Stimulated activated naive CD8-positive, alpha-beta T cell treated with anti-CD3 and anti-CD28 coated beads, Interleukin-15, Interleukin-2, amounts not matched to agents 100 ng/mL and 50 ng/mL, for 24 hours (primary cell): ENCODE measurements around the gene ASL.
"Not testable (repeated sequence)": the region's sequence is repeated elsewhere in the genome, so short reads cannot be mapped to it uniquely, and the experiment has no call there.

Experiments
- H3K27ac Mint-ChIP-seq: one replicate; pipeline ENCODE4 v1.8.0; 2021; ENCODE audit warnings: mild to moderate bottlenecking, mixed read lengths
- H3K27me3 Mint-ChIP-seq: one replicate; pipeline ENCODE4 v1.8.0; 2021; ENCODE audit warnings: mixed read lengths
- H3K36me3 Mint-ChIP-seq: one replicate; pipeline ENCODE4 v1.8.0; 2021; ENCODE audit warnings: low read depth, mixed read lengths
- H3K4me1 Mint-ChIP-seq: one replicate; pipeline ENCODE4 v1.8.0; 2021; ENCODE audit warnings: low read depth, mixed read lengths
- H3K4me3 Mint-ChIP-seq: one replicate; pipeline ENCODE4 v1.8.0; 2021; ENCODE audit warnings: mild to moderate bottlenecking, mixed read lengths
- H3K9me3 Mint-ChIP-seq: one replicate; pipeline ENCODE4 v1.8.0; 2021; ENCODE audit warnings: mixed read lengths

The ASL gene

GRCh38 chr7:66054063-66054462, 21.6 kb upstream of the ASL start:
- Mint-ChIP-seq H3K4me3 (no peak overlapping the region), H3K9me3 (no peaks in the 10 kb centered on the region), H3K4me1 (no peaks in the 10 kb centered on the region), H3K27me3 (no peaks in the 10 kb centered on the region), H3K36me3 (no peaks in the 10 kb centered on the region), H3K27ac (no peak overlapping the region)

DNA sequence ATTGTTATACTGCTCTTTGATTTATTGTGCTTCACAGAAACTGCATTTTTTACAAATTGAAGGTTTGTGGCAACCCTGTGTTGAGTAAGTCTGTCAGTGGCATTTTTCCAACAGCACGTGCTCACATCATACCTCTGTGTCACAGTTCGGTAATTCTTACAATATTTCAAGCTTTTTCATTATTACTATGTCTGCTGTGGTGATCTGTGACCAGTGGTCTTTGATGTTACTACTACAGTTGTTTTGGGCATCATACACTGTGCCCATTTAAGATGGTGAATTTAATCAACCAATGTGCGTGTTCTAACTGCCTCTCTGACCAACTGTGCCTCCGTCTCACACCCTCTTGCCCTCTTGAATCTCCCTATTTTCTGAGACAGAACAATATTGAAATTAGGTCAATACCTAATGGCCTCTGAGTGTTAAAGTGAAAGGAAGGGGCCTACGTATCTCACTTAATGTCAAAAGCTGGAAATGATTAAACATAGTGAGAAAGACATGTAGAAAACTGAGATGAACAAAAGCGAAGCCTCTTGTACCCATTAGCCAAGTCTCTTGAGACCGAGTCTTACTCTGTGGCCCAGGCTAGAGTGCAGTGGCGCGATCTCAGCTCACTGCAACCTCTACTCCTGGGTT, 20.2 kb upstream of the ASL start:
- H3K27ac Mint-ChIP-seq: no peak overlapping the region
- no peak overlapping the region for H3K4me3 Mint-ChIP-seq
- H3K36me3 Mint-ChIP-seq: no peaks in the 10 kb centered on the region
- no peaks in the 10 kb centered on the region for H3K9me3 Mint-ChIP-seq
- no peaks in the 10 kb centered on the region for H3K27me3 Mint-ChIP-seq
- H3K4me1 Mint-ChIP-seq: no peaks in the 10 kb centered on the region

- H3K9me3 Mint-ChIP-seq: no peaks in the 10 kb centered on the region
- no peak overlapping the region for H3K27ac Mint-ChIP-seq
- H3K4me1 Mint-ChIP-seq: no peaks in the 10 kb centered on the region
- H3K36me3 Mint-ChIP-seq: no peaks in the 10 kb centered on the region
- H3K4me3 Mint-ChIP-seq: no peak overlapping the region
- no peaks in the 10 kb centered on the region for H3K27me3 Mint-ChIP-seq
These were observed 14.8 kb upstream of the ASL start for GRCh38 chr7:66060796-66061195.

DNA sequence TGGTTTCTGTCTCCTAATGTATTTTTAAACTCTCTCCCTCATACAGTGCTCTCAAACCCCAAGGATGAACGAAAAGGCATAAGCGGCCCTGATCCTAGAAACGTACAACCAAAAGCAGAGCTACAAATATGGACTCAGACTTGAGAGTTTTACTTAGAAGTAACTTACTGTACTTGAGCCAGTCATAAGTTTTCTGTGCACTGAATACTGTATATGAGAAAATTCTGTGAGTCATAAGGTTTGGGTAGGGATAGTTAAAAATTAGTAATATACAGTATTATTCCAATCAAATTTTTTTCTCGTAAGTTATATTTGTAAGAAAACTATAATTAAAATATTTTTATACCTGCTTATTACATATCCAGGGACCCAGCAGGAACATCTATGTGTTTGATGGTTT, 5.9 kb upstream of the ASL start:
- Mint-ChIP-seq H3K36me3 (no peaks in the 10 kb centered on the region), H3K27ac (no peak overlapping the region), H3K4me3 (no peak overlapping the region)

DNA sequence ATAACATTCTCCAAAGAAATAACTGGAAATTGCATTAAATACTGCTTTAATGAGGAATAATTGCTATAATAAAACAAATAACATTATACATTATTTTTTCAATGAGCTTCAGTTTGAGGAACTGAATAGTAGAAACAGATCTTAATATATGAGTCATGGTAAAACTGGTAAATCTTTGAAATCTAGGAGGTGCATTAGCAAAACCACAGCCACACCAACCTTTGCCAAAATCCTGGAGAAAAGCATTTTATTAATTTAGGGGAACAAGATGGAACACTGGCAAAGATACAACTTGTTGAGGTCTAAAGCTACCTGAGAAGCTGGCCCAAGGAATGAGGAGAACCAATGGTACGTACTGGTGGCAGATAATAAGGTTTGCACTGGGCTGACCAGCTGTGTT, 5.4 kb upstream of the ASL start:
- Mint-ChIP-seq H3K4me1 (peaks cover 2% of the 10 kb centered on the region), H3K4me3 (no peak overlapping the region), H3K36me3 (no peaks in the 10 kb centered on the region), H3K27me3 (no peaks in the 10 kb centered on the region), H3K27ac (no peak overlapping the region), H3K9me3 (peaks cover 4% of the 10 kb centered on the region)

More for the DNA sequence above, 5.9 kb upstream of the ASL start:
- H3K9me3 Mint-ChIP-seq: peaks cover 4% of the 10 kb centered on the region
- no peaks in the 10 kb centered on the region for H3K4me1 Mint-ChIP-seq
- H3K27me3 Mint-ChIP-seq: no peaks in the 10 kb centered on the region

- not testable (repeated sequence) for H3K27me3 Mint-ChIP-seq, H3K4me3 Mint-ChIP-seq, H3K27ac Mint-ChIP-seq, H3K9me3 Mint-ChIP-seq, H3K36me3 Mint-ChIP-seq
- H3K4me1 Mint-ChIP-seq: peaks cover 15% of the 10 kb centered on the region
These were observed 3.4 kb upstream of the ASL start for GRCh38 chr7:66072208-66072607.

- no peaks in the 10 kb centered on the region for H3K9me3 Mint-ChIP-seq
These were observed 1.1 kb downstream of the ASL start for GRCh38 chr7:66076462-66077329.

DNA sequence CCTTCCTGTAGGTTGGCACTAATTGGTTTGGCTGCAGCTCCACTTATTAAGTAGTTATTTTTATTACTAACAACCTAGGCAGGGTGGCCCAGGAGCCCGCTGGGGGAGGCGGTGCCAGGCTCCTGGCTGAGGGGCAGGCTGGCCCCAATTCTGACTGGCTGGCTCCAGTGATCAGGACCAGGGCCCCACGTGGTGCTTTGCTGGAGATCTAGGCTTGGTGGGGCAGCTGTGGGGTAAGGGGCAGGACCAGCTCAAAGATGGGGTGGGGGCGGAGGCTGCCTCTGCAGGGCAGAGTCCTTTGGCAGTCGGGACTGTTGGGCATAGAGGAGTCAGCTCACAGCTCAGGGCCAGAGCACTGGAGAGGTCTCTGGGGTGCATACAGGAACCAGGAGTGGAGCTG, 2.4 kb downstream of the ASL start:
- Mint-ChIP-seq H3K27me3 (no peaks in the 10 kb centered on the region), H3K27ac (no peak overlapping the region), H3K4me3 (peak overlapping the region; percentile 17), H3K9me3 (no peaks in the 10 kb centered on the region), H3K36me3 (peaks cover 3% of the 10 kb centered on the region), H3K4me1 (peaks cover 18% of the 10 kb centered on the region)

More at GRCh38 chr7:66076462-66077329, 1.1 kb downstream of the ASL start:
- Mint-ChIP-seq H3K4me3 (peak overlapping the region; percentile 83), H3K4me1 (peaks cover 18% of the 10 kb centered on the region), H3K27me3 (no peaks in the 10 kb centered on the region), H3K36me3 (no peaks in the 10 kb centered on the region), H3K27ac (no peak overlapping the region)

DNA sequence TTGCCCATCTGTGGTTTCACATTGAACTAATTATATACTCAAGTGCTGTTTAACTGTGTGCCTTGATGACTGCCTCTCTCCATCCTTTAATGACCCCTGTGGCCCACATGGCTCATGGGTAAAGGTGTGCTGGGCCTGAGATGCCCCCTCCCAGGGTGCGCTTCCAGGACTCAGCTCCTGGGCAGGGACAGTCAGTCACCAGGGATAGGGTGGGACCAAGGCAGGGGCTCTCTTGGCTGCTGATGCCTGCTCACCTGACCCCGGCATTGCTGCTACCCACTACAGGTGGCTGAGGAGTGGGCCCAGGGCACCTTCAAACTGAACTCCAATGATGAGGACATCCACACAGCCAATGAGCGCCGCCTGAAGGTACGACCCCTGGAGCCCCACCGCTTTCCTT, 6.5 kb downstream of the ASL start:
- H3K9me3 Mint-ChIP-seq: no peaks in the 10 kb centered on the region
- peaks cover 4% of the 10 kb centered on the region for H3K4me1 Mint-ChIP-seq
- H3K27me3 Mint-ChIP-seq: no peaks in the 10 kb centered on the region
- H3K27ac Mint-ChIP-seq: no peak overlapping the region
- peaks cover 9% of the 10 kb centered on the region for H3K36me3 Mint-ChIP-seq
- H3K4me3 Mint-ChIP-seq: no peak overlapping the region

- Mint-ChIP-seq H3K4me1 (no peaks in the 10 kb centered on the region), H3K9me3 (no peaks in the 10 kb centered on the region), H3K36me3 (peaks cover 9% of the 10 kb centered on the region), H3K27me3 (no peaks in the 10 kb centered on the region), H3K4me3 (no peak overlapping the region), H3K27ac (no peak overlapping the region)
These were observed 7.3 kb downstream of the ASL start for GRCh38 chr7:66082886-66083415.

GRCh38 chr7:66083677-66084076, 8.1 kb downstream of the ASL start:
- H3K4me3 Mint-ChIP-seq: no peak overlapping the region
- H3K9me3 Mint-ChIP-seq: no peaks in the 10 kb centered on the region
- H3K27me3 Mint-ChIP-seq: no peaks in the 10 kb centered on the region
- H3K27ac Mint-ChIP-seq: no peak overlapping the region
- H3K36me3 Mint-ChIP-seq: peaks cover 9% of the 10 kb centered on the region
- no peaks in the 10 kb centered on the region for H3K4me1 Mint-ChIP-seq

DNA sequence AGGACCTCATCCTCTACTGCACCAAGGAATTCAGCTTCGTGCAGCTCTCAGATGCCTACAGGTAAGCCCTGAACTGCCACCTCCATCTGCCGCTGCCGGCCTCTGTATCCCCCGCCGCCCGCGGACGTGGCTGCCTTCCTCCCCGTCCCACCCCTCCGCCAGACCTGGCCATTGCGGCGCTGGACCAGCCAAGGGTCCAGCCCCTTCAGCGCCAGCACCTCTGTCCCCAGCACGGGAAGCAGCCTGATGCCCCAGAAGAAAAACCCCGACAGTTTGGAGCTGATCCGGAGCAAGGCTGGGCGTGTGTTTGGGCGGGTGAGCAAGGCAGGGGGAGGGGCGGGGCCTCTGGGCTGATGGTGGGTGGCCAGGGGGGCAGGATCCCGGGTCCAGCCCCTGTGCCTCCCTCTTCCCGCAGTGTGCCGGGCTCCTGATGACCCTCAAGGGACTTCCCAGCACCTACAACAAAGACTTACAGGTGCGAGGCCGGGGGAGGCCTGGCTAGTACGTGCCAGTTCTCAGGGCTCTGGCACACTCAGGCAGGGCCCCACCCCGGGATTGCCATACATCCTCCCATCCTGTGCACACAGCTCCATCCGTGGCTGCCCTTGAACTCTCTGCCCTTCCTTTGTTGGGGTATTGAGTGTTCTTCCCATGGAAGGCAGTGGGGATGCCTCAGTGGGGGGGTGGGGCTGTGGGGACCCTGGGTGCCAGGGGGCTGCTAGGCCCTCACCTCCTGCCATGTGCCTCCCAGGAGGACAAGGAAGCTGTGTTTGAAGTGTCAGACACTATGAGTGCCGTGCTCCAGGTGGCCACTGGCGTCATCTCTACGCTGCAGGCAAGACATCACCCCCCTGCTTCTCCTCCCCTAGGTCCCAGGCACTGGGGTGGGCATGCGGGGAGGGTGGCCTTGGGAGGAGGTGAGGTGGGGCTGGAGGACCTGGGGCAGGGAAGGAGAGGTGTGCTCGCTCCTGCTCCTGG, 13.5 kb downstream of the ASL start:
- H3K36me3 Mint-ChIP-seq: peaks cover 5% of the 10 kb centered on the region
- H3K4me3 Mint-ChIP-seq: no peak overlapping the region
- H3K9me3 Mint-ChIP-seq: no peaks in the 10 kb centered on the region
- H3K4me1 Mint-ChIP-seq: no peaks in the 10 kb centered on the region
- H3K27me3 Mint-ChIP-seq: no peaks in the 10 kb centered on the region
- no peak overlapping the region for H3K27ac Mint-ChIP-seq

GRCh38 chr7:66092654-66093053, 17.0 kb downstream of the ASL start:
- Mint-ChIP-seq H3K4me1 (no peaks in the 10 kb centered on the region), H3K27me3 (no peaks in the 10 kb centered on the region), H3K36me3 (no peaks in the 10 kb centered on the region), H3K4me3 (no peak overlapping the region), H3K27ac (no peak overlapping the region), H3K9me3 (no peaks in the 10 kb centered on the region)

DNA sequence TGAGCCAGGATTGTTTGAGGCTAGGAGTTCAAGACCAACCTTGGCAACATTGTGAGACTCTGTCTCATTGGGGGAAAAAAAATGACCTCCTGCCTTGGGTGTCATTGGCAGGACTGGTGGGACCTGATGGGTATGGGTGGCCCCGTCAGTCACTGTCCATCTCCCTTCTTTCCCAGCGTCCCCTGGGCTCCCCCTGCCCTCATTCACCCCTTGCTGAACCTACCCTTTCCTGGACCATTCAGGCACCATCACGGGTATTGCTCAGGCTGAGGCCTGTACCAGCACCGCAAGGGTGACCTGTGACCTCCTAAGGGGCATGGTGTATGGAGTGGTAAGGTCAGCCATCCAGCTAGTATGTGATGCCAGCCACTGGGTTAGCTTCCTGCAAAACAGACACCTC, 19.4 kb downstream of the ASL start:
- no peaks in the 10 kb centered on the region for H3K27me3 Mint-ChIP-seq
- H3K27ac Mint-ChIP-seq: no peak overlapping the region
- peaks cover 6% of the 10 kb centered on the region for H3K4me1 Mint-ChIP-seq
- no peaks in the 10 kb centered on the region for H3K9me3 Mint-ChIP-seq
- H3K36me3 Mint-ChIP-seq: no peaks in the 10 kb centered on the region
- H3K4me3 Mint-ChIP-seq: no peak overlapping the region

- H3K27ac Mint-ChIP-seq: no peak overlapping the region
These were observed 23.6 kb downstream of the ASL start for GRCh38 chr7:66099232-66099550.

More at GRCh38 chr7:66099232-66099550, 23.6 kb downstream of the ASL start:
- Mint-ChIP-seq H3K27me3 (no peaks in the 10 kb centered on the region), H3K36me3 (no peaks in the 10 kb centered on the region), H3K4me1 (peaks cover 11% of the 10 kb centered on the region), H3K4me3 (no peak overlapping the region), H3K9me3 (no peaks in the 10 kb centered on the region)
